NCI-H748 treated with DMSO at 0.1 percent for 48 hours (cell line): ENCODE results near the gene PIK3R5.
"Not testable (repeated sequence)": the region's sequence is repeated elsewhere in the genome, so short reads cannot be mapped to it uniquely, and the experiment has no call there.

Experiments
- DNase-seq: peaks from one replicate; lab custom pipeline; 2025; lab: John Stamatoyannopoulos, UW

The PIK3R5 gene, protein sequence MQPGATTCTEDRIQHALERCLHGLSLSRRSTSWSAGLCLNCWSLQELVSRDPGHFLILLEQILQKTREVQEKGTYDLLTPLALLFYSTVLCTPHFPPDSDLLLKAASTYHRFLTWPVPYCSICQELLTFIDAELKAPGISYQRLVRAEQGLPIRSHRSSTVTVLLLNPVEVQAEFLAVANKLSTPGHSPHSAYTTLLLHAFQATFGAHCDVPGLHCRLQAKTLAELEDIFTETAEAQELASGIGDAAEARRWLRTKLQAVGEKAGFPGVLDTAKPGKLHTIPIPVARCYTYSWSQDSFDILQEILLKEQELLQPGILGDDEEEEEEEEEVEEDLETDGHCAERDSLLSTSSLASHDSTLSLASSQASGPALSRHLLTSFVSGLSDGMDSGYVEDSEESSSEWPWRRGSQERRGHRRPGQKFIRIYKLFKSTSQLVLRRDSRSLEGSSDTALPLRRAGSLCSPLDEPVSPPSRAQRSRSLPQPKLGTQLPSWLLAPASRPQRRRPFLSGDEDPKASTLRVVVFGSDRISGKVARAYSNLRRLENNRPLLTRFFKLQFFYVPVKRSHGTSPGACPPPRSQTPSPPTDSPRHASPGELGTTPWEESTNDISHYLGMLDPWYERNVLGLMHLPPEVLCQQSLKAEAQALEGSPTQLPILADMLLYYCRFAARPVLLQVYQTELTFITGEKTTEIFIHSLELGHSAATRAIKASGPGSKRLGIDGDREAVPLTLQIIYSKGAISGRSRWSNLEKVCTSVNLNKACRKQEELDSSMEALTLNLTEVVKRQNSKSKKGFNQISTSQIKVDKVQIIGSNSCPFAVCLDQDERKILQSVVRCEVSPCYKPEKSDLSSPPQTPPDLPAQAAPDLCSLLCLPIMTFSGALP

DNA sequence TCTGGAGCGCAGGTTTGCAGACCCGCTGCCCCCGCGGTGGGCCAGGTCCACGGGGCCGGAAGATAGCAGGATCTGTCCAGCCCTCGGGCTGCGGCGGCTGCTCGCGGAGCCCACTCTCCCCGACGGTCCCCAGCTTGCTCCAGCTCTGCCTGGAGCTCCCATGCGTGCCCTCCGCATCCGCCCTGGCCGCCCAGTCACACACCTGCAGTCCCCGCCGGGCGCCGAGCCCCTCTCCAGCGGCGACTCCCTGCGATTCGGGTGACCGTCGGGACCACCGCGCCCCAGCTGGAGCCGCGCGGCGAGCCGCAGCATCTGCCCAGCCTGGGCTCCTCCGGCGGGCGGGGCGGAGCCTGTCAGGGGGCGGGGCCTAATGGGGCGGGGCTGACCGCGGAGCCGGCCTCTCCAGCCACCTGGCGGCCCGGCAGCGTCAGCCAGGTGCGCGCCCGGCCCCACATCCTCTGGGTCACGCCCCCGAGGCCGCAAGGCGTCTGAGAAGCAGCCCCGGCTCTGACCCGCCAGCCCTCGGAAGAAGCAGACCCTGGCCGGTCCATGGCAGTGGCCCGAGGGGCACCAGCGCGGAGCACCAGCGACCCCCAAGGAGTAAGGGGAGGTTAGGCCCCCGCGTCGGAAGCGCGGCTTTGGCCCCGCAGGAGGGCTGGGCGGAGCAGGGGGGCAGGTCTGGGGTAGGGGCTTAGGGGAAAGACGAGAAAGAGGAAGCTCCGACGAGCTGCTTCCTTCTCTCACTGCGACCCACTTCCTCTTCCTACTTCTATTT is at the start of gene PIK3R5:
TSS of gene PIK3R5 (minus strand) at position 314 of the 775 bp plus-strand sequence. CDS start 54,213 bp downstream, outside the sequence.
- peak; percentile 63 for DNase-seq

DNA sequence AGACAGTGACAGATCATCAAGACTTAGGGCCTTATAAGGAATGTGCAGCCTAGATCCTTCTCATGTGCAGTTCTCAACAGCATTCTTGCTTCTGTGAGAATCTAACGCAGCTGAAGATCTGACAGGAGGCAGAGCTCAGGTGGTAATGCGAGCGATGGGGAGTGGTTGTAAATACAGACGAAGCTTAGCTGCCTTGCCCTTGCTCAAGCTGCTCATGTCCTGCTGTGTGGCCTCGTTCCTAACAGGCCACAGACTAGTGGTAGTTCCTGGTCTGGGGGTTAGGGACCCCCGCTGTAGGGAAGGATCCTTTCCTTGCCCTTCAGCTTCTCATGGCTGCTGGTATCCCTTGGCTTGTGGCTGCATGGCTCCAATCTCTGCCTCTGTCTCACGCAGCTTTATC is 45.5 kb upstream of the PIK3R5 start:
- no peak for DNase-seq

GRCh38 chr17:9009737-9010136 is 44.2 kb upstream of the PIK3R5 start:
- DNase-seq = no peak

GRCh38 chr17:9009096-9009495 is 43.6 kb upstream of the PIK3R5 start:
- no peak for DNase-seq

- DNase-seq = no peak
These were observed 41.7 kb upstream of the PIK3R5 start for GRCh38 chr17:9007052-9007714.

- no peak for DNase-seq
These were observed 40.8 kb upstream of the PIK3R5 start for GRCh38 chr17:9006175-9006767.

GRCh38 chr17:9004961-9005285 is 39.4 kb upstream of the PIK3R5 start:
- DNase-seq = no peak

GRCh38 chr17:9004132-9004960 is 38.8 kb upstream of the PIK3R5 start:
- no peak for DNase-seq

GRCh38 chr17:9003355-9004131 is 38.0 kb upstream of the PIK3R5 start:
- DNase-seq = no peak

- peak; percentile 18 for DNase-seq
These were observed 37.3 kb upstream of the PIK3R5 start for GRCh38 chr17:9002606-9003354.

- no peak for DNase-seq
These were observed 36.7 kb upstream of the PIK3R5 start for GRCh38 chr17:9002227-9002605.

DNA sequence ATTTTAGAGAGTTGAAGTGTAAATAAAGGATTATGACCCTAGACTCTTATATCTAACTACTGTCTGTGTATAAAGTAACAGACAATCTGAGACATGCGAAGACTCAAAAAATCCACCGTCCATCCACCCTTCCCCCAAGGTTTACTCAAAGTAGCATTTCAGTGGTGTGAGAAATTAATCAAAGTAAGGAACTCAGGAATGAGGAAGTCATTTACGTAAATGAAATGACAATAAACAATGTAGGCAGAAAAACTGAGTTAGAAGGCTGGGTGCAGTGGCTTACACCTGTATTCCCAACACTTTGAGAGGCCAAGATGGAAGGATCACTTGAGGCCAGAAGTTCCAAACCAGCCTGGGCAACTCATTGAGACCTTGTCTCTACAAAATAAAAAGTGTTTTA is 36.1 kb upstream of the PIK3R5 start:
- no peak for DNase-seq

GRCh38 chr17:8997994-8998628 is 32.6 kb upstream of the PIK3R5 start:
- peak; percentile 81 for DNase-seq

- DNase-seq = no peak
These were observed 30.2 kb upstream of the PIK3R5 start for GRCh38 chr17:8995711-8996110.

- DNase-seq = peak; percentile 49
These were observed 28.8 kb upstream of the PIK3R5 start for GRCh38 chr17:8994319-8994718.

DNA sequence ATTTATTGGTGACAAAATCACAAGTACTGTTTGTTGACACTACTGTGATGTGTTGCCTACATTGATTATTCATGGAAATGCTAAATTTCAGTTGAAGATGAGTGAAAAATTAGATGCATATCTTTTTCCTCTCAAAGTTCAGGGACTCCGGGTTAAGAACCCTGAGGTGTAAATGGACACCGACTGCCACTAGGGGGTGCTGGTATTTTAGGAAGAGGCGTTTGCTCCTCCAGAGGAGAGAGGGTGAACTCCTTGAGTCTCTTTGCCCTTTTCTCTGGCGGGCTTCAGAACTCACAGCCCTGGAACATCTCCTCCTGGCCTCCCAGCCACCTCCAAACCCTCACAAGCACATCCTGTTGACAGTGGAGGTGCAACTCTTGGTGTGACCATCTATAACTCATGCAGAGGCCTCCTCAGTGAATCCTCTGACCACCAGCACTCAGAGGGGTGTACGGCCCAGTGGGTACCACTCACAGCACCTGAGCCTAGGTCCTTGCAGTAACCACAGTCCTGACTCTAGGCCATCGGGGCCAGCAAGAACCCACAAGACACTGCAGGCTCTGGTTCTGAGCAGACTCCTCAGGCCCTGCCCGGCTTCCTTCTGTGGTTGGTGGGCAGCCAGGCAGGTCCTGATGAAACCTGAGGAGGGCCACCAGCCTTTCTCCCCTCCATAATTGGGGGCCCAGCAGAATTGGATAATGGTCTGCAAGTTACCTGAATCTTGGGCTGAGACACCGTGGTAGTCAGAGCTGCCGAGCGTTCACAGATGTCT is 26.2 kb upstream of the PIK3R5 start:
- DNase-seq = peak; percentile 9

DNA sequence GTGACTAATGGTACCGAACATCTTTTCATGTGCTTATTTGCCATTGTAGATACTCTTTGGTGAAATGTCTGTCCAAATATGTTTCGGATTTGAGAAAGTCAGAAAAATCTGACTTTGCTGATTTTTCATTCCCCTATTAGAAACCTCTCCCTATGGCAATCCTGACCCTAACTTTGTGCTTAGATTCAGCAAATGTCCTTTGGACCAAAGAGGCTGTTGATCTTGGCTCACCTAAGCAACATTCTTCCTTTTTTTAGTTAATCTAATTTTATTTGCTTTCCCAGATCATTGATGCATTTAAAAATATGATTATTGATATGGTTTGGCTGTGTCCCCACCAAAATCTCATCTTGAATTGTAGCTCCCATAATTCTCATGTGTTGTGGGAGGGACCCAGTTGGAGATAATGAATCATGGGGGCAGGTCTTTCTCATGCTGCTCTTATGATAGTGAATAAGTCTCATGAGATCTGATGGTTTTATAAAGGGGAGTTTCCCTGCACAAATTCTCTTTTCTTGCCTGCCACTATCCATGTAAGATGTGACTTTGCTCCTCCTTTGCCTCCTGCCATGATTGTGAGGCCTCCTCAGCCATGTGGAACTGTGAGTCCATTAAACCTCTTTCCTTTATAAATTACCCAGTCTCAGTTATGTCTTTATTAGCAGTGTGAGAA is 22.9 kb upstream of the PIK3R5 start:
- not testable (repeated sequence) for DNase-seq
